Measurements from ENCODE around the gene STYXL1.

Gene STYXL1

GRCh38 chr7:75967487-75967997 lies 80.3 kb downstream of the STYXL1 start:
- TF ChIP-seq CTCF (IDR thresholded peaks at IDR 0.05; ENCODE audit: control insufficient read depth, extremely low read depth, insufficient read depth), result no peak
- no peak overlapping the region for H3K4me3 ChIP-seq (ENCODE audit: low read depth, low read length)
- no peak for DNase-seq (ENCODE audit: low read depth)

GRCh38 chr7:75967055-75967454 lies 80.7 kb downstream of the STYXL1 start:
- TF ChIP-seq CTCF (IDR thresholded peaks at IDR 0.05; ENCODE audit: control insufficient read depth, extremely low read depth, insufficient read depth), result no peak
- no peak overlapping the region for H3K4me3 ChIP-seq (ENCODE audit: low read depth, low read length)
- no peak for DNase-seq (ENCODE audit: low read depth)

GRCh38 chr7:75966190-75966961 lies 81.4 kb downstream of the STYXL1 start:
- TF ChIP-seq CTCF (IDR thresholded peaks at IDR 0.05; ENCODE audit: control insufficient read depth, extremely low read depth, insufficient read depth), result no peak
- DNase-seq (ENCODE audit: low read depth), result no peak
- no peak overlapping the region for H3K4me3 ChIP-seq (ENCODE audit: low read depth, low read length)

GRCh38 chr7:75965617-75966016 lies 82.2 kb downstream of the STYXL1 start:
- DNase-seq (ENCODE audit: low read depth), result no peak
- H3K4me3 ChIP-seq (ENCODE audit: low read depth, low read length), result no peak overlapping the region
- no peak for TF ChIP-seq CTCF (IDR thresholded peaks at IDR 0.05; ENCODE audit: control insufficient read depth, extremely low read depth, insufficient read depth)

- H3K4me3 ChIP-seq (ENCODE audit: low read depth, low read length), result no peak overlapping the region
- no peak for TF ChIP-seq CTCF (IDR thresholded peaks at IDR 0.05; ENCODE audit: control insufficient read depth, extremely low read depth, insufficient read depth)
- DNase-seq (ENCODE audit: low read depth), result no peak
These were observed 84.3 kb downstream of the STYXL1 start for GRCh38 chr7:75963381-75963995.

GRCh38 chr7:75962607-75963380 lies 85.0 kb downstream of the STYXL1 start:
- no peak overlapping the region for H3K4me3 ChIP-seq (ENCODE audit: low read depth, low read length)
- no peak for TF ChIP-seq CTCF (IDR thresholded peaks at IDR 0.05; ENCODE audit: control insufficient read depth, extremely low read depth, insufficient read depth)
- no peak for DNase-seq (ENCODE audit: low read depth)

Measured in LNCaP clone FGC (cell line).